Measurements from ENCODE around the gene STAB1. TPM values are rescaled to one million over a fixed set of nuclear protein-coding genes. Genes with fewer than 3 reads are reported as not detected.

STAB1 gene
- total RNA-seq, 8 experiments from 2014 or later, result 0.11 to 2.0 (median 0.41) TPM

- in situ Hi-C loops (cut with MboI; ENCODE audit: low pct_unique_long_range_greater_than_20kb in 2 of 9, low sequenced_read_pairs in 9 of 9, unreplicated experiment in 9 of 9), result no loop called here
- H3K4me3 ChIP-seq, result peak overlapping the region in 1 of 5 donors; percentile 85
- peak overlapping the region; percentile 53 to 65 for H3K27ac ChIP-seq
- WGBS, 10 experiments, result 80 to 100% (median 94%) methylated on average over 1 to 15 of the region's 19 CpGs
- H3K4me1 ChIP-seq (replicated peaks in 1 of 2), result peaks cover 37 to 40% of the 10 kb centered on the region in 2 donors
- ATAC-seq (replicated peaks in 6 of 8), result no peak
These were observed 40.4 kb downstream of the STAB1 start for GRCh38 chr3:52535411-52536111.

GRCh38 chr3:52536112-52536368 is 40.9 kb downstream of the STAB1 start:
- no peak for ATAC-seq (replicated peaks in 6 of 8)
- peaks cover 36 to 40% of the 10 kb centered on the region in 2 donors for H3K4me1 ChIP-seq (replicated peaks in 1 of 2)
- peak overlapping the region in 1 of 5 donors; percentile 5 for H3K4me3 ChIP-seq
- 3 to 100% (median 40%) methylated on average over 1 to 5 of the region's 9 CpGs; no CpG with 5 or more reads in 3 of the 10 experiments for WGBS, 10 experiments
- peak overlapping the region; percentile 53 to 65 for H3K27ac ChIP-seq
- in situ Hi-C loops (cut with MboI; ENCODE audit: low pct_unique_long_range_greater_than_20kb in 2 of 9, low sequenced_read_pairs in 9 of 9, unreplicated experiment in 9 of 9), result no loop called here

GRCh38 chr3:52536369-52537164 is 41.4 kb downstream of the STAB1 start, which contains the start of gene UQCC5:
UQCC5 (plus strand) TSS chr3:52536605; CDS start chr3:52536756, 151 bp downstream.
- 0% methylated on average over 4 to 16 of the region's 65 CpGs; no CpG with 5 or more reads in 5 of the 10 experiments for WGBS, 10 experiments
- Histone ChIP-seq H3K4me3 (peak within 1 kb of the TSS; percentile 52 to 65 (median 58)), H3K27ac (peak within 1 kb of the TSS; percentile 69 to 73), H3K4me1 (replicated peaks in 1 of 2) (peaks cover 32 to 39% of the 10 kb centered on the region in 2 donors)
- in situ Hi-C loops (cut with MboI; ENCODE audit: low pct_unique_long_range_greater_than_20kb in 2 of 9, low sequenced_read_pairs in 9 of 9, unreplicated experiment in 9 of 9), result no loop called here
- ATAC-seq (replicated peaks in 6 of 8), result peak; percentile 81 to 89 (median 84)

- Histone ChIP-seq H3K4me3 (peak overlapping the region; percentile 52 to 65 (median 58)), H3K27ac (peak overlapping the region; percentile 69 to 73), H3K4me1 (replicated peaks in 1 of 2) (peaks cover 26 to 33% of the 10 kb centered on the region in 2 donors)
- no peak for ATAC-seq (replicated peaks in 6 of 8)
- in situ Hi-C loops (cut with MboI; ENCODE audit: low pct_unique_long_range_greater_than_20kb in 2 of 9, low sequenced_read_pairs in 9 of 9, unreplicated experiment in 9 of 9), result no loop called here
- 0 to 4% (median 0%) methylated on average over 1 to 4 of the region's 6 CpGs; no CpG with 5 or more reads in 3 of the 10 experiments for WGBS, 10 experiments
These were observed 42.1 kb downstream of the STAB1 start for GRCh38 chr3:52537165-52537620.

GRCh38 chr3:52537726-52538421 is 42.7 kb downstream of the STAB1 start:
- 40 to 85% (median 74%) methylated on average over 1 to 5 of the region's 7 CpGs; no CpG with 5 or more reads in 5 of the 10 experiments for WGBS, 10 experiments
- ATAC-seq (replicated peaks in 6 of 8), result no peak

GRCh38 chr3:52539010-52539653 is 44.0 kb downstream of the STAB1 start:
- Histone ChIP-seq H3K4me3 (no peak overlapping the region), H3K27ac (no peak overlapping the region), H3K4me1 (replicated peaks in 1 of 2) (peaks cover 23 to 29% of the 10 kb centered on the region in 2 donors)
- in situ Hi-C loops (cut with MboI; ENCODE audit: low pct_unique_long_range_greater_than_20kb in 2 of 9, low sequenced_read_pairs in 9 of 9, unreplicated experiment in 9 of 9), result no loop called here
- WGBS, 10 experiments, result 90 to 100% (median 100%) methylated on average over 1 to 5 of the region's 5 CpGs; no CpG with 5 or more reads in 5 of the 10 experiments
- ATAC-seq (replicated peaks in 6 of 8), result no peak

More at GRCh38 chr3:52537726-52538421, 42.7 kb downstream of the STAB1 start:
- in situ Hi-C loops (cut with MboI; ENCODE audit: low pct_unique_long_range_greater_than_20kb in 2 of 9, low sequenced_read_pairs in 9 of 9, unreplicated experiment in 9 of 9), result no loop called here
- Histone ChIP-seq H3K27ac (no peak overlapping the region), H3K4me1 (replicated peaks in 1 of 2) (peaks cover 26 to 29% of the 10 kb centered on the region in 2 donors), H3K4me3 (peak overlapping the region; percentile 52 to 65 (median 58))

GRCh38 chr3:52541050-52541449 is 45.9 kb downstream of the STAB1 start:
- H3K4me3 ChIP-seq, result no peak overlapping the region
- H3K27ac ChIP-seq, result no peak overlapping the region
- H3K4me1 ChIP-seq (replicated peaks in 1 of 2), result peaks cover 11 to 15% of the 10 kb centered on the region in 2 donors
- ATAC-seq (replicated peaks in 6 of 8), result no peak
- in situ Hi-C loops (cut with MboI; ENCODE audit: low pct_unique_long_range_greater_than_20kb in 2 of 9, low sequenced_read_pairs in 9 of 9, unreplicated experiment in 9 of 9), result no loop called here
- WGBS, 10 experiments, result 40 to 100% (median 94%) methylated on average over 1 to 2 of the region's 2 CpGs; no CpG with 5 or more reads in 3 of the 10 experiments

- no peak overlapping the region for H3K4me3 ChIP-seq
- in situ Hi-C loops (cut with MboI; ENCODE audit: low pct_unique_long_range_greater_than_20kb in 2 of 9, low sequenced_read_pairs in 9 of 9, unreplicated experiment in 9 of 9), result no loop called here
- no peak for ATAC-seq (replicated peaks in 6 of 8)
- H3K27ac ChIP-seq, result no peak overlapping the region
- H3K4me1 ChIP-seq (replicated peaks in 1 of 2), result no peaks in the 10 kb centered on the region
- 70 to 100% (median 85%) methylated on average over 2 to 4 of the region's 4 CpGs; no CpG with 5 or more reads in 2 of the 10 experiments for WGBS, 10 experiments
These were observed 49.8 kb downstream of the STAB1 start for GRCh38 chr3:52544937-52545336.

GRCh38 chr3:52546111-52546901 is 51.2 kb downstream of the STAB1 start:
- no peak for ATAC-seq (replicated peaks in 6 of 8)
- in situ Hi-C loops (cut with MboI; ENCODE audit: low pct_unique_long_range_greater_than_20kb in 2 of 9, low sequenced_read_pairs in 9 of 9, unreplicated experiment in 9 of 9), result no loop called here
- Histone ChIP-seq H3K4me3 (no peak overlapping the region), H3K27ac (no peak overlapping the region), H3K4me1 (replicated peaks in 1 of 2) (no peaks in the 10 kb centered on the region)
- 55 to 94% (median 78%) methylated on average over 1 to 3 of the region's 3 CpGs; no CpG with 5 or more reads in 1 of the 10 experiments for WGBS, 10 experiments

- Histone ChIP-seq H3K4me3 (no peak overlapping the region), H3K4me1 (replicated peaks in 1 of 2) (no peaks in the 10 kb centered on the region), H3K27ac (no peak overlapping the region)
- 67 to 100% (median 83%) methylated on average over 1 to 2 of the region's 2 CpGs; no CpG with 5 or more reads in 3 of the 10 experiments for WGBS, 10 experiments
- in situ Hi-C loops (cut with MboI; ENCODE audit: low pct_unique_long_range_greater_than_20kb in 2 of 9, low sequenced_read_pairs in 9 of 9, unreplicated experiment in 9 of 9), result no loop called here
- no peak for ATAC-seq (replicated peaks in 6 of 8)
These were observed 52.0 kb downstream of the STAB1 start for GRCh38 chr3:52547143-52547542.

- peak overlapping the region in 1 of 2 donors; percentile 20 for H3K27ac ChIP-seq
- no peaks in the 10 kb centered on the region for H3K4me1 ChIP-seq (replicated peaks in 1 of 2)
- no peak overlapping the region for H3K4me3 ChIP-seq
- in situ Hi-C loops (cut with MboI; ENCODE audit: low pct_unique_long_range_greater_than_20kb in 2 of 9, low sequenced_read_pairs in 9 of 9, unreplicated experiment in 9 of 9), result no loop called here
- ATAC-seq (replicated peaks in 6 of 8), result peak in 7 of 8 experiments; percentile 30 to 97 (median 87)
These were observed 56.0 kb downstream of the STAB1 start for GRCh38 chr3:52551118-52551517.

- Histone ChIP-seq H3K4me1 (replicated peaks in 1 of 2) (peaks cover 0 to 2% of the 10 kb centered on the region in 2 donors), H3K4me3 (no peak overlapping the region), H3K27ac (no peak overlapping the region)
- in situ Hi-C loops (cut with MboI; ENCODE audit: low pct_unique_long_range_greater_than_20kb in 2 of 9, low sequenced_read_pairs in 9 of 9, unreplicated experiment in 9 of 9), result no loop called here
- 65 to 100% (median 88%) methylated on average over 1 to 3 of the region's 3 CpGs; no CpG with 5 or more reads in 2 of the 10 experiments for WGBS, 10 experiments
- peak in 1 of 8 experiments; percentile 46 for ATAC-seq (replicated peaks in 6 of 8)
These were observed 57.0 kb downstream of the STAB1 start for GRCh38 chr3:52552089-52552488.
